HepG2 (cell line): ENCODE results near the gene CCDC157. TPM values are rescaled to one million over a fixed set of nuclear protein-coding genes. Genes with fewer than 3 reads are reported as not detected.
A peak's percentile ranks its signal among the peaks of the same experiment; 100 is the strongest.

Source experiments
- BRD4 ChIP-seq: sonication (generic); formaldehyde crosslinking; IDR thresholded peaks from 2 replicates; pipeline ENCODE4 v1.4.0; 2020; ENCODE audit warnings: missing genetic modification reagents
- ESRRA ChIP-seq: sonication (generic); formaldehyde crosslinking; IDR thresholded peaks from 2 replicates; pipeline ENCODE4 v1.5.1; 2020; ENCODE audit warnings: mild to moderate bottlenecking, low read depth, missing genetic modification reagents
- HHEX ChIP-seq: IDR thresholded peaks from 2 replicates; pipeline ENCODE4 v1.6.1; 2016; ENCODE audit warnings: control low read depth
- ISX ChIP-seq: sonication (generic); formaldehyde crosslinking; conservative IDR thresholded peaks from 2 replicates; pipeline ENCODE4 v1.5.0; 2020; ENCODE audit warnings: missing genetic modification reagents
- MEF2D ChIP-seq: sonication (generic); formaldehyde crosslinking; IDR thresholded peaks from 2 replicates; pipeline ENCODE4 v1.5.1; 2020; ENCODE audit warnings: mild to moderate bottlenecking, missing genetic modification reagents
- NFE2L2 ChIP-seq: fragments of 150-350 bp; IDR thresholded peaks from 2 replicates; pipeline ENCODE4 v1.6.1; 2014; ENCODE audit warnings: low read length
- RBM39 ChIP-seq: fragments of 200-400 bp; formaldehyde crosslinking; IDR thresholded peaks from one replicate; pipeline ENCODE4 v1.6.1; 2018; ENCODE audit warnings: antibody characterized with exemption, mild to moderate bottlenecking, low read depth, low read length; ENCODE audit not compliant: poor library complexity, severe bottlenecking
- YEATS2 ChIP-seq: sonication (generic); formaldehyde crosslinking; IDR thresholded peaks from 2 replicates; pipeline ENCODE4 v1.4.0; 2020; ENCODE audit warnings: missing genetic modification reagents, borderline replicate concordance
- ZNF598 ChIP-seq: sonication (generic); formaldehyde crosslinking; IDR thresholded peaks from 2 replicates; pipeline ENCODE4 v1.5.1; 2020; ENCODE audit warnings: mild to moderate bottlenecking, missing genetic modification reagents, borderline replicate concordance
- polyA plus RNA-seq, 8 experiments: library from polyadenylated mRNA; depleted of rRNA in 3 of 8; stranded (reverse) in 7 of 8; unstranded in 1 of 8; fragments of >200 nt; fragmentation: Illumina TruSeq in 4 of 8; extraction: Trizol in 4 of 8; gene quantifications; 2 replicates each; pipeline versions ENCODE4 v1.2.1 to v1.2.3, GENCODE V29; 2011 to 2016; ENCODE audit warnings: low read depth in 4 of 8, missing spikeins in 1 of 8, mixed read lengths in 1 of 8; ENCODE audit not compliant: insufficient read depth in 1 of 8
- total RNA-seq, 5 experiments: library from RNA; depleted of rRNA; stranded (reverse); fragments of >200 nt; fragmentation: Illumina TruSeq; extraction: Trizol; gene quantifications; 2 replicates each; pipeline ENCODE4 v1.2.3, GENCODE V29; 2016; ENCODE audit warnings: low read depth in 1 of 5
- TF ChIP-seq, protein P1 (sequence below): sonication (generic); formaldehyde crosslinking; IDR thresholded peaks from 2 replicates; pipeline ENCODE4 v1.5.1; 2020; ENCODE audit warnings: missing genetic modification reagents, mild to moderate bottlenecking, borderline replicate concordance
- TF ChIP-seq, protein P2 (sequence below): sonication (generic); formaldehyde crosslinking; conservative IDR thresholded peaks from 2 replicates; pipeline ENCODE4 v1.4.0; 2020; ENCODE audit warnings: missing genetic modification reagents

The CCDC157 gene
- total and polyA plus RNA-seq, 2 of the 13 experiments (the other 11 are each of a cell fraction or from before 2014, with no cell fraction given) = 1.4 to 1.6 TPM

DNA sequence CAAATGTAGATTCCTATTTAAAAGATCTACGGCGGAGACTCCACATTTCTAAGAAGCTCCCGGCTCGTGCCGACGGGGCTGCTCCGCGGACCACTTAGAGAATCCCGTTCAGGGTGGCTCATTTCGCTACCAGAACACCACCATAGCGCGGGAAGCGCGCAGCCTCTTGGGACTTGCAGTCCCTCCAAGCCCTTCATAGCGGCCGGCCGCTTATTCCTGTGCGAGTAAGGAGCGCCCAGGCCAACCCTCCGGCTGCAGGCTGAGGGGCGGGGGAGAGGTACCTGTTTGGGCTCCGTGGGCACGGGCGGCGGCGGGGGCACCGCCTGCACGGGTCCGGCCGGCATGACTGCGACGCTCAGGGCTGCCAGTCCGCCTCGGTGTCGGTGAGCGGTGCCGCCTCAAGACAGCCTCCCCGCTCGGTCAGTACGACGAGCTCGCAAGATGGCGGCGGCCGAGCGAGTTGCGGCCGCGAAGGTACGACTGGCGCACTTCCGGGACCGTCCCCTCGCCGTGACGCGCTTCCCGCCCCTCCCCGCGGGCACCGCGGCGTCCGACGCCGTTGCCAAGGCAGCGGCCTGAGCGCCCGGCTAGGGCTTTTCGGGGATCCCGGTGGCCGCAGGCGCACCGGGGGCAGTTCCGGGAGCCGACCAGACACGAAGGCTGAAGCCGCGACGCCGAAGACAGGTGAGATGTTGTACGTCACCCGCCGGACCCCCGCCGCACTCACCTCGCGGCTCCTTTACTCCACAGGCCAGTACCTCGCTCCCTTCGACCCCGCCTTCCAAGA lies at the start of gene CCDC157, which contains the start of gene SF3A1 (continued):
- TF ChIP-seq, protein P1, sequence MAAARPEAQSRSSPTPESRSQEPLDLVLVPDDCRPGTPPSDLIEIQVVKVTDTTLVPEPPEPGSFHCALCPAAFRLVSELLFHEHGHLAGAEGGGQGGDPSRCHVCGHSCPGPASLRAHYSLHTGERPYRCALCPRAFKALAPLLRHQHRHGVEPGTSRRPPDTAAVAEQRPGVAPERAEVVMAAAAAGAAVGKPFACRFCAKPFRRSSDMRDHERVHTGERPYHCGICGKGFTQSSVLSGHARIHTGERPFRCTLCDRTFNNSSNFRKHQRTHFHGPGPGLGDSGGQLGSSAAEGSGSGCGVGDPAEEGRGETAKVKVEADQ (CRISPR knock-in tag) = peak; percentile 42; the same call in 1 of the 2 replicates
- TF ChIP-seq HHEX (no peak), NFE2L2 (no peak), ZNF598 (CRISPR knock-in tag) (peak; percentile 81; the same call in 1 of the 2 replicates), RBM39 (peak; percentile 81), YEATS2 (CRISPR knock-in tag) (peak; percentile 86), BRD4 (CRISPR knock-in tag) (peak; percentile 61; the same call in 1 of the 2 replicates), ISX (CRISPR knock-in tag) (peak; percentile 85; the same call in 1 of the 2 replicates), MEF2D (CRISPR knock-in tag) (no peak), ESRRA (CRISPR knock-in tag) (peak; percentile 67; the same call in 1 of the 2 replicates)
- TF ChIP-seq, protein P2, sequence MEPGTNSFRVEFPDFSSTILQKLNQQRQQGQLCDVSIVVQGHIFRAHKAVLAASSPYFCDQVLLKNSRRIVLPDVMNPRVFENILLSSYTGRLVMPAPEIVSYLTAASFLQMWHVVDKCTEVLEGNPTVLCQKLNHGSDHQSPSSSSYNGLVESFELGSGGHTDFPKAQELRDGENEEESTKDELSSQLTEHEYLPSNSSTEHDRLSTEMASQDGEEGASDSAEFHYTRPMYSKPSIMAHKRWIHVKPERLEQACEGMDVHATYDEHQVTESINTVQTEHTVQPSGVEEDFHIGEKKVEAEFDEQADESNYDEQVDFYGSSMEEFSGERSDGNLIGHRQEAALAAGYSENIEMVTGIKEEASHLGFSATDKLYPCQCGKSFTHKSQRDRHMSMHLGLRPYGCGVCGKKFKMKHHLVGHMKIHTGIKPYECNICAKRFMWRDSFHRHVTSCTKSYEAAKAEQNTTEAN (CRISPR knock-in tag) = no peak
